SK-N-SH (cell line): ENCODE results near the gene DAP.

Source experiments
- CTCF ChIP-seq: fragments of 200-600 bp; sonication (generic); IDR thresholded peaks from 2 replicates; pipeline ENCODE4 v1.6.1; 2017; ENCODE audit warnings: antibody characterized with exemption, mild to moderate bottlenecking, moderate library complexity
- ELF1 ChIP-seq: IDR thresholded peaks from 2 replicates; pipeline ENCODE4 v1.4.0; 2012
- EP300 ChIP-seq, 2 experiments: IDR thresholded peaks; 2 replicates each; pipeline versions ENCODE4 v1.4.0 to v1.6.1; 2012; ENCODE audit warnings: borderline replicate concordance in 1 of 2, low read depth in 1 of 2, low read length in 1 of 2
- EZH2phosphoT487 ChIP-seq: fragments of 200-600 bp; sonication (generic); IDR thresholded peaks from 2 replicates; pipeline ENCODE4 v1.6.1; 2017; ENCODE audit warnings: low read depth, mixed run types, mild to moderate bottlenecking, antibody characterized with exemption, moderate library complexity, borderline replicate concordance
- FOSL2 ChIP-seq: IDR thresholded peaks from 2 replicates; pipeline ENCODE4 v1.4.0; 2012; ENCODE audit warnings: low read depth, mild to moderate bottlenecking, moderate library complexity, borderline replicate concordance
- JUND ChIP-seq: IDR thresholded peaks from 2 replicates; pipeline ENCODE4 v1.4.0; 2012
- MAX ChIP-seq: IDR thresholded peaks from 2 replicates; pipeline ENCODE4 v1.4.0; 2012; ENCODE audit warnings: low read depth
- POLR2AphosphoS5 ChIP-seq: IDR thresholded peaks from 2 replicates; pipeline ENCODE4 v1.6.1; 2012; ENCODE audit warnings: low read depth, low read length
- RAD21 ChIP-seq: IDR thresholded peaks from 2 replicates; pipeline ENCODE4 v1.6.1; 2012; ENCODE audit warnings: mild to moderate bottlenecking, low read length
- RCOR1 ChIP-seq: fragments of 150-350 bp; IDR thresholded peaks from 2 replicates; pipeline ENCODE4 v1.6.1; 2017; ENCODE audit warnings: antibody characterized with exemption, low read length
- TAF1 ChIP-seq: IDR thresholded peaks from 2 replicates; pipeline ENCODE4 v1.6.1; 2012; ENCODE audit warnings: low read depth, mild to moderate bottlenecking, low read length, moderate library complexity, borderline replicate concordance

DNA sequence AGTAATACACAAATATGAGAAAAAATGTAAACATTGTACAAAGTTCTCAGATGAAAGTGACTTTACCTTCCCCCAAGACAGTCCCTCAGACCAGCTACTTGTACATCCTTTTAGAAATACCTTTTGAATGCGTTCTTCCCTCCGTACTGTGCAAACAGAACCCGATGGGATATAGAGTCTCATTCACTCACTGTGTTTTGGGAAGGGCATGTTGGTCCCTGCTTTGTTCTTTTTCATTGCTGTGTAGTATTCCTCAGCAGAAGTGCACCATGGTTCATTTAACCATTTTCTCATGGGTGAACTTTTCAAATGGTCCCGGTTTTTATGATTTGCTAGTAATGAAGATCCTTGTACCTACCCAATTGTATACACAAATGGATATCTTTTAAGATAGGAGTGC is 102.8 kb downstream of the DAP start:
- TF ChIP-seq JUND (no peak), CTCF (no peak), RAD21 (no peak), ELF1 (no peak), TAF1 (no peak), RCOR1 (no peak), POLR2AphosphoS5 (no peak), EZH2phosphoT487 (no peak), FOSL2 (no peak), MAX (no peak), EP300 (IDR thresholded peaks at IDR 0.05; ENCODE audit: borderline replicate concordance in 1 of 2, low read depth in 1 of 2, low read length in 1 of 2) (no peak)
